OCI-LY7 (cell line): ENCODE measurements around the gene ATP1A3.

Experiments used
- EZH2phosphoT487 ChIP-seq: fragments of 200-600 bp; sonication (generic); IDR thresholded peaks from 2 replicates; pipeline ENCODE4 v1.6.1; 2018; ENCODE audit warnings: low read depth, borderline replicate concordance, mild to moderate bottlenecking, mixed run types, antibody characterized with exemption, low read length, moderate library complexity, mixed read lengths
- TF ChIP-seq, protein P1 (sequence below): fragments of 200-600 bp; sonication (generic); conservative IDR thresholded peaks from 2 replicates; pipeline ENCODE4 v1.5.1; 2014; ENCODE audit warnings: mild to moderate bottlenecking, antibody characterized with exemption, low read length, moderate library complexity, mixed read lengths

DNA sequence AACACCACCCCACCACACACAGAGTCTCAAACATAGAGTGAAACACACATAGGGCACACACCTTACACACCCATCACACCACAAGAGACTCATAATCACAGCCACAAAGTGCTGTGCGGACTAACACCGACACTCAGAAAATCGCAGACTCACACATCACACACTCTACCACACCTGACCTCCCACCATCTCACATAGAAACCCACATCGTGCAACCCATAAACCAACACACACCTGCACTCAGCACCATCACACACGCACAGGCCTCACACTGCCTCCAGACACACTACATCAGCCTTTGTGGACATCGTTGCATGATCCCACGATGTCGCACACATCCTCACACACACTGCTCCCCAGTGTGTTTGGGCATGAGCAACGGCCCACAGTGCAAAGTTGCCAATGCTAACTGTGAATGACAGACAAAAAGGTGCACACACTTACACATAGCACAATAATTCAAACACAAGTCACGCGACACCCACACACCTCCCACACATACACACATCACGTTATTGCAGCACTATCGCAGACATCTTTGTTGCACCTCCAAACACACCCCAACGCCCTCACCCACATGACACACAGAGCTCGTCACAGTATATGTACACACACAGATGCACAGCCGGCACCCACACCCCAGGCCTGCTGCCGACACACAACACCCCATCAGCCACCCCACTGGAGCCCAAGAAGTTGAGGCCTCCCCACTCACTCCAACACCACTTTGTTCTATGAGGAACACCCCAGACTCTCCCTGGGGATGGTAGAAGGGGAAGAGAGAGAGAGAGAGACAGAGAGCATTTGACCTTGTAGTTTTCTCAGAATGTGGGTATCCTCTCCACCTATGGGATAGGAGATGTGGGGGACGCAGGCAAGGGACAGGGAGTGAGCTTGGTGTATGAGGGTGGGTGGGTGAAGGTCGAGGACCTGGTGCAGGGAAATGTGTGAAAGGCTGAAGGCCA lies 1.2 kb upstream of the ATP1A3 start:
- TF ChIP-seq, protein P1, sequence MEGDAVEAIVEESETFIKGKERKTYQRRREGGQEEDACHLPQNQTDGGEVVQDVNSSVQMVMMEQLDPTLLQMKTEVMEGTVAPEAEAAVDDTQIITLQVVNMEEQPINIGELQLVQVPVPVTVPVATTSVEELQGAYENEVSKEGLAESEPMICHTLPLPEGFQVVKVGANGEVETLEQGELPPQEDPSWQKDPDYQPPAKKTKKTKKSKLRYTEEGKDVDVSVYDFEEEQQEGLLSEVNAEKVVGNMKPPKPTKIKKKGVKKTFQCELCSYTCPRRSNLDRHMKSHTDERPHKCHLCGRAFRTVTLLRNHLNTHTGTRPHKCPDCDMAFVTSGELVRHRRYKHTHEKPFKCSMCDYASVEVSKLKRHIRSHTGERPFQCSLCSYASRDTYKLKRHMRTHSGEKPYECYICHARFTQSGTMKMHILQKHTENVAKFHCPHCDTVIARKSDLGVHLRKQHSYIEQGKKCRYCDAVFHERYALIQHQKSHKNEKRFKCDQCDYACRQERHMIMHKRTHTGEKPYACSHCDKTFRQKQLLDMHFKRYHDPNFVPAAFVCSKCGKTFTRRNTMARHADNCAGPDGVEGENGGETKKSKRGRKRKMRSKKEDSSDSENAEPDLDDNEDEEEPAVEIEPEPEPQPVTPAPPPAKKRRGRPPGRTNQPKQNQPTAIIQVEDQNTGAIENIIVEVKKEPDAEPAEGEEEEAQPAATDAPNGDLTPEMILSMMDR, result no peak
- no peak for TF ChIP-seq EZH2phosphoT487
